ENCODE measurements around the gene NCKAP5L. TPM values are rescaled to one million over a fixed set of nuclear protein-coding genes. Genes with fewer than 3 reads are reported as not detected.

NCKAP5L gene
- total RNA-seq, 1 experiment from 2014 or later: 19.5 TPM

- no peak for DNase-seq
- Mint-ChIP-seq H3K27ac (ENCODE audit: unreplicated experiment) (peak overlapping the region; percentile 29), H3K4me3 (ENCODE audit: unreplicated experiment) (no peak overlapping the region), H3K9me3 (ENCODE audit: unreplicated experiment) (no peaks in the 10 kb centered on the region), H3K36me3 (ENCODE audit: insufficient read depth, unreplicated experiment) (no peaks in the 10 kb centered on the region), H3K4me1 (ENCODE audit: low read depth, unreplicated experiment) (peaks cover 17% of the 10 kb centered on the region), H3K27me3 (ENCODE audit: insufficient read depth, unreplicated experiment) (no peaks in the 10 kb centered on the region)
- Histone ChIP-seq H3K4me1 (peaks cover 6% of the 10 kb centered on the region; the same call in 1 of the 2 replicates), H3K36me3 (ENCODE audit: control insufficient read depth, insufficient read depth, low read length) (no peaks in the 10 kb centered on the region), H3K4me3 (ENCODE audit: low read depth, low read length) (no peak overlapping the region), H3K9me3 (no peaks in the 10 kb centered on the region), H3K27me3 (replicated peaks; ENCODE audit: control insufficient read depth, insufficient read depth, low read length) (no peaks in the 10 kb centered on the region)
- no TSS peak for BruUV-seq (replicated peaks)
- TF ChIP-seq CTCF (IDR thresholded peaks at IDR 0.05; ENCODE audit: insufficient read depth in 1 of 2, low read depth in 1 of 2, low read length in 1 of 2, severe bottlenecking in 1 of 2, unreplicated experiment in 1 of 2): no peak
- POLR2A ChIA-PET: no interaction called here
- CTCF ChIA-PET: no interaction called here
- intact Hi-C loops (cut with micrococcal nuclease; ENCODE audit: unreplicated experiment): no loop called here
These were observed 4.7 kb upstream of the NCKAP5L start for GRCh38 chr12:49832836-49833421.

GRCh38 chr12:49831717-49832116 lies 3.5 kb upstream of the NCKAP5L start:
- H3K27me3 Mint-ChIP-seq (ENCODE audit: insufficient read depth, unreplicated experiment): no peaks in the 10 kb centered on the region
- H3K9me3 Mint-ChIP-seq (ENCODE audit: unreplicated experiment): no peaks in the 10 kb centered on the region
- H3K4me1 Mint-ChIP-seq (ENCODE audit: low read depth, unreplicated experiment): peaks cover 17% of the 10 kb centered on the region
- POLR2A ChIA-PET: no interaction called here
- Histone ChIP-seq H3K27me3 (replicated peaks; ENCODE audit: control insufficient read depth, insufficient read depth, low read length) (no peaks in the 10 kb centered on the region), H3K36me3 (ENCODE audit: control insufficient read depth, insufficient read depth, low read length) (no peaks in the 10 kb centered on the region), H3K9me3 (no peaks in the 10 kb centered on the region), H3K4me1 (peaks cover 6% of the 10 kb centered on the region; the same call in 1 of the 2 replicates), H3K4me3 (ENCODE audit: low read depth, low read length) (no peak overlapping the region)
- DNase-seq: no peak
- BruUV-seq (replicated peaks): no TSS peak
- TF ChIP-seq CTCF (IDR thresholded peaks at IDR 0.05; ENCODE audit: insufficient read depth in 1 of 2, low read depth in 1 of 2, low read length in 1 of 2, severe bottlenecking in 1 of 2, unreplicated experiment in 1 of 2): no peak
- H3K4me3 Mint-ChIP-seq (ENCODE audit: unreplicated experiment): no peak overlapping the region
- intact Hi-C loops (cut with micrococcal nuclease; ENCODE audit: unreplicated experiment): no loop called here
- CTCF ChIA-PET: interaction anchor here (0.6 to 0.8 kb wide), 3 partner anchors 36 to 280 kb away, joined by 3 to 4 read pairs (median 4); no protein-coding TSS in a partner anchor
- H3K27ac Mint-ChIP-seq (ENCODE audit: unreplicated experiment): no peak overlapping the region
- peaks cover 6% of the 10 kb centered on the region for H3K36me3 Mint-ChIP-seq (ENCODE audit: insufficient read depth, unreplicated experiment)

- no TSS peak for BruUV-seq (replicated peaks)
- ChIA-PET POLR2A (interaction anchor here (0.5 to 1.9 kb wide), 13 partner anchors 8 to 257 kb away, joined by 3 to 13 read pairs (median 4); partner anchors contain the start of genes BCDIN3D and RACGAP1), CTCF (interaction anchor here (0.5 to 1.6 kb wide), 7 partner anchors 12 to 284 kb away, joined by 3 to 8 read pairs (median 5); partner anchors contain the start of genes COX14 and TMBIM6)
- peak; percentile 79 to 83 for DNase-seq
- Histone ChIP-seq H3K36me3 (ENCODE audit: control insufficient read depth, insufficient read depth, low read length) (no peaks in the 10 kb centered on the region), H3K4me1 (peaks cover 6% of the 10 kb centered on the region; the same call in 1 of the 2 replicates), H3K4me3 (ENCODE audit: low read depth, low read length) (peak overlapping the region; percentile 85), H3K9me3 (no peaks in the 10 kb centered on the region), H3K27me3 (replicated peaks; ENCODE audit: control insufficient read depth, insufficient read depth, low read length) (no peaks in the 10 kb centered on the region)
- Mint-ChIP-seq H3K4me3 (ENCODE audit: unreplicated experiment) (peak overlapping the region; percentile 78), H3K36me3 (ENCODE audit: insufficient read depth, unreplicated experiment) (peaks cover 6% of the 10 kb centered on the region), H3K27me3 (ENCODE audit: insufficient read depth, unreplicated experiment) (no peaks in the 10 kb centered on the region), H3K27ac (ENCODE audit: unreplicated experiment) (no peak overlapping the region), H3K4me1 (ENCODE audit: low read depth, unreplicated experiment) (peaks cover 10% of the 10 kb centered on the region), H3K9me3 (ENCODE audit: unreplicated experiment) (no peaks in the 10 kb centered on the region)
- intact Hi-C loops (cut with micrococcal nuclease; ENCODE audit: unreplicated experiment): loop anchor here (1.0 kb wide), 2 partner anchors 12 to 120 kb away; partner anchors contain the start of gene FMNL3
- TF ChIP-seq CTCF (IDR thresholded peaks at IDR 0.05; ENCODE audit: insufficient read depth in 1 of 2, low read depth in 1 of 2, low read length in 1 of 2, severe bottlenecking in 1 of 2, unreplicated experiment in 1 of 2): no peak
These were observed 663 bp downstream of the NCKAP5L start for GRCh38 chr12:49827401-49828099.

All from Caco-2 (cell line).